H9 (cell line): Measurements from ENCODE around the gene S100G. TPM values are rescaled to one million over a fixed set of nuclear protein-coding genes. Genes with fewer than 3 reads are reported as not detected.

ENCODE experiments used
- DNase-seq: peaks from one replicate; pipeline ENCODE4 v3.0.0-alpha.2; 2017
- H2AFZ ChIP-seq: one replicate; pipeline ENCODE4 v1.6.1; 2013; ENCODE audit warnings: mild to moderate bottlenecking, low read length, control low read depth, moderate library complexity
- H2AK5ac ChIP-seq: 2 replicates; pipeline ENCODE4 v1.6.1; 2013; ENCODE audit warnings: low read length, control low read depth, mixed read lengths; ENCODE audit not compliant: insufficient read length
- H2BK120ac ChIP-seq: one replicate; pipeline ENCODE4 v1.6.1; 2013; ENCODE audit warnings: low read depth, mild to moderate bottlenecking, low read length, control low read depth, inconsistent platforms; ENCODE audit not compliant: poor library complexity, severe bottlenecking
- H2BK12ac ChIP-seq: 2 replicates; pipeline ENCODE4 v1.6.1; 2013; ENCODE audit warnings: low read length, control low read depth, mixed read lengths, low read depth; ENCODE audit not compliant: insufficient read length
- H2BK15ac ChIP-seq: 2 replicates; pipeline ENCODE4 v1.6.1; 2013; ENCODE audit warnings: low read depth, low read length, control low read depth
- H2BK20ac ChIP-seq: one replicate; pipeline ENCODE4 v1.6.1; 2013; ENCODE audit warnings: low read depth, mild to moderate bottlenecking, low read length, control low read depth, inconsistent platforms; ENCODE audit not compliant: poor library complexity, severe bottlenecking
- H2BK5ac ChIP-seq: 2 replicates; pipeline ENCODE4 v1.6.1; 2013; ENCODE audit warnings: low read length, control low read depth, mixed read lengths; ENCODE audit not compliant: insufficient read length
- H3K14ac ChIP-seq: 2 replicates; pipeline ENCODE4 v1.6.1; 2013; ENCODE audit warnings: low read length, control low read depth; ENCODE audit not compliant: insufficient read depth
- H3K18ac ChIP-seq: 2 replicates; pipeline ENCODE4 v1.6.1; 2013; ENCODE audit warnings: low read depth, mild to moderate bottlenecking, mixed read lengths, low read length, control low read depth; ENCODE audit not compliant: insufficient read length
- H3K23ac ChIP-seq: 2 replicates; pipeline ENCODE4 v1.6.1; 2013; ENCODE audit warnings: low read length, control low read depth, mixed read lengths, low read depth; ENCODE audit not compliant: insufficient read length
- H3K23me2 ChIP-seq: 2 replicates; pipeline ENCODE4 v1.6.1; 2013; ENCODE audit warnings: low read depth, mild to moderate bottlenecking, mixed read lengths, low read length, control low read depth; ENCODE audit not compliant: insufficient read length, poor library complexity, severe bottlenecking
- H3K27ac ChIP-seq: 2 replicates; pipeline ENCODE4 v1.5.1; 2013; ENCODE audit warnings: low read length, control low read depth, mixed read lengths, low read depth; ENCODE audit not compliant: insufficient read length
- H3K27me3 ChIP-seq: 2 replicates; pipeline ENCODE4 v1.6.1; 2013; ENCODE audit warnings: low read length, control low read depth, inconsistent platforms; ENCODE audit not compliant: insufficient read depth
- H3K4ac ChIP-seq: 2 replicates; pipeline ENCODE4 v1.6.1; 2013; ENCODE audit warnings: low read depth, mild to moderate bottlenecking, control low read depth, inconsistent platforms, low read length, moderate library complexity
- H3K4me1 ChIP-seq: 2 replicates; pipeline ENCODE4 v1.6.1; 2013; ENCODE audit warnings: low read length, control low read depth, inconsistent platforms; ENCODE audit not compliant: insufficient read depth
- H3K4me2 ChIP-seq: 2 replicates; pipeline ENCODE4 v1.6.1; 2013; ENCODE audit warnings: low read length, control low read depth, mixed read lengths; ENCODE audit not compliant: insufficient read length, insufficient read depth
- H3K56ac ChIP-seq: 2 replicates; pipeline ENCODE4 v1.6.1; 2013; ENCODE audit warnings: low read depth, mild to moderate bottlenecking, mixed read lengths, low read length, control low read depth; ENCODE audit not compliant: insufficient read length
- H3K79me1 ChIP-seq: 2 replicates; pipeline ENCODE4 v1.6.1; 2013; ENCODE audit warnings: low read depth, mild to moderate bottlenecking, moderate library complexity, low read length, control low read depth, inconsistent platforms; ENCODE audit not compliant: insufficient read depth, poor library complexity, severe bottlenecking
- H3K79me2 ChIP-seq: 2 replicates; pipeline ENCODE4 v1.6.1; 2013; ENCODE audit warnings: low read length, control low read depth, inconsistent platforms; ENCODE audit not compliant: insufficient read depth
- H3K9ac ChIP-seq: 2 replicates; pipeline ENCODE4 v1.6.1; 2013; ENCODE audit warnings: low read length, control low read depth, mixed read lengths; ENCODE audit not compliant: insufficient read length; ENCODE audit errors: extremely low read depth
- H3K9me3 ChIP-seq: one replicate; pipeline ENCODE4 v1.6.1; 2013; ENCODE audit warnings: low read depth, low read length, inconsistent platforms; ENCODE audit not compliant: control insufficient read depth
- H3T11ph ChIP-seq: one replicate; pipeline ENCODE4 v1.6.1; 2013; ENCODE audit warnings: mild to moderate bottlenecking, low read length, control low read depth, inconsistent platforms
- H4K20me1 ChIP-seq: one replicate; pipeline ENCODE4 v1.6.1; 2013; ENCODE audit not compliant: control insufficient read depth, insufficient read length, insufficient read depth
- H4K5ac ChIP-seq: 2 replicates; pipeline ENCODE4 v1.6.1; 2013; ENCODE audit warnings: low read depth, mild to moderate bottlenecking, mixed read lengths, low read length, control low read depth; ENCODE audit not compliant: insufficient read length
- H4K8ac ChIP-seq: replicated peaks from 2 replicates; pipeline ENCODE4 v1.6.1; 2013; ENCODE audit warnings: low read length, control low read depth, mixed read lengths, low read depth; ENCODE audit not compliant: insufficient read length
- H4K91ac ChIP-seq: 2 replicates; pipeline ENCODE4 v1.6.1; 2013; ENCODE audit warnings: low read depth, mild to moderate bottlenecking, moderate library complexity, mixed read lengths, low read length, control low read depth; ENCODE audit not compliant: insufficient read length
- H3K27ac Mint-ChIP-seq, 3 experiments: 2 replicates in 2 of 3; 3 replicates in 1 of 3; pipeline ENCODE4 v1.8.0; 2020 to 2021; ENCODE audit warnings: mixed read lengths in 3 of 3, mild to moderate bottlenecking in 1 of 3, moderate library complexity in 1 of 3
- H3K27me3 Mint-ChIP-seq: 2 replicates; pipeline ENCODE4 v1.8.0; 2021; ENCODE audit warnings: low read depth, mild to moderate bottlenecking, moderate library complexity, mixed read lengths
- H3K36me3 Mint-ChIP-seq, 3 experiments: 2 replicates in 2 of 3; 3 replicates in 1 of 3; pipeline ENCODE4 v1.8.0; 2020 to 2021; ENCODE audit warnings: low read depth in 3 of 3, mixed read lengths in 3 of 3; ENCODE audit not compliant: insufficient read depth in 1 of 3
- H3K4me1 Mint-ChIP-seq, 2 experiments: 2 replicates each; pipeline ENCODE4 v1.8.0; 2020; ENCODE audit warnings: mixed read lengths in 2 of 2
- H3K4me3 Mint-ChIP-seq, 2 experiments: 2 replicates in 1 of 2; 3 replicates in 1 of 2; pipeline ENCODE4 v1.8.0; 2020 to 2021; ENCODE audit warnings: mild to moderate bottlenecking in 2 of 2, mixed read lengths in 2 of 2, moderate library complexity in 1 of 2
- H3K9me3 Mint-ChIP-seq, 2 experiments: 2 replicates in 1 of 2; 3 replicates in 1 of 2; pipeline ENCODE4 v1.8.0; 2020; ENCODE audit warnings: mild to moderate bottlenecking in 2 of 2, mixed read lengths in 2 of 2, moderate library complexity in 1 of 2
- CTCF ChIP-seq: fragments of 200-600 bp; sonication (generic); conservative IDR thresholded peaks from 3 replicates; pipeline ENCODE4 v1.8.0; 2021; ENCODE audit warnings: antibody characterized with exemption, mild to moderate bottlenecking
- WGBS: extraction: QIAGEN DNeasy Blood & Tissue Kit; methylation state at CpG from one replicate; pipeline ENCODE4 v1.1.7; 2013; ENCODE audit warnings: missing lambda C conversion rate, low lambda C conversion rate, mixed read lengths; ENCODE audit not compliant: insufficient read length; ENCODE audit errors: extremely low coverage; 5-methylcytosine and 5-hydroxymethylcytosine counted together
- total RNA-seq: library from RNA; stranded (reverse); gene quantifications from 2 replicates; pipeline ENCODE4 v1.2.1, GENCODE V29; 2021

The S100G gene
- total RNA-seq, 1 experiment from 2014 or later, result not detected

GRCh38 chrX:16678689-16679088 lies 28.7 kb downstream of the S100G start:
- Histone ChIP-seq H3K79me1 (no peaks in the 10 kb centered on the region), H2AK5ac (no peak overlapping the region), H3K23me2 (no peaks in the 10 kb centered on the region), H2BK15ac (no peak overlapping the region), H2BK12ac (no peak overlapping the region), H3K4ac (no peak overlapping the region), H4K91ac (no peak overlapping the region), H3K56ac (no peak overlapping the region), H3K9me3 (no peaks in the 10 kb centered on the region), H3K4me2 (no peak overlapping the region), H4K20me1 (no peaks in the 10 kb centered on the region), H3K27me3 (no peaks in the 10 kb centered on the region), H2BK5ac (no peak overlapping the region), H3K4me1 (no peaks in the 10 kb centered on the region), H4K5ac (no peak overlapping the region), H3K27ac (no peak overlapping the region), H3K14ac (no peak overlapping the region), H3T11ph (no peak overlapping the region), H3K79me2 (no peaks in the 10 kb centered on the region), H4K8ac (no peak overlapping the region), H3K18ac (no peak overlapping the region), H2BK120ac (no peak overlapping the region), H3K23ac (no peak overlapping the region), H3K9ac (no peak overlapping the region), H2BK20ac (no peak overlapping the region), H2AFZ (no peak overlapping the region)
- no peaks in the 10 kb centered on the region for H3K9me3 Mint-ChIP-seq
- TF ChIP-seq CTCF, result no peak
- H3K4me1 Mint-ChIP-seq, result no peaks in the 10 kb centered on the region
- H3K4me3 Mint-ChIP-seq, result no peak overlapping the region
- peak overlapping the region in 2 of 3 experiments; percentile 42 to 79; a peak in 4 of 7 replicates for H3K27ac Mint-ChIP-seq
- no peaks in the 10 kb centered on the region for H3K27me3 Mint-ChIP-seq
- H3K36me3 Mint-ChIP-seq, result peaks cover 38 to 84% (median 84%) of the 10 kb centered on the region in 3 experiments
- no peak for DNase-seq
- no CpG with 5 or more reads among the region's 11 CpGs for WGBS
